Measurements from ENCODE around the gene INPP5A.
"Not testable (repeated sequence)": the region's sequence is repeated elsewhere in the genome, so short reads cannot be mapped to it uniquely, and the experiment has no call there.

The INPP5A gene

GRCh38 chr10:132738454-132739224 lies 201.1 kb downstream of the INPP5A start:
- no peaks in the 10 kb centered on the region for H3K9me3 ChIP-seq (ENCODE audit: control insufficient read depth, insufficient read depth, low read length)
- no peaks in the 10 kb centered on the region for H3K4me1 ChIP-seq (ENCODE audit: control insufficient read depth, insufficient read depth, low read length)
- no peak overlapping the region for H3K9ac ChIP-seq (ENCODE audit: low read depth, low read length)
- H3K36me3 ChIP-seq (ENCODE audit: control insufficient read depth, insufficient read depth, low read length): peaks cover 2% of the 10 kb centered on the region
- H3K27me3 ChIP-seq (ENCODE audit: control insufficient read depth, insufficient read depth, low read length): no peaks in the 10 kb centered on the region
- H3K4me3 ChIP-seq (ENCODE audit: low read depth, low read length): no peak overlapping the region

- Histone ChIP-seq H3K9me3 (ENCODE audit: control insufficient read depth, insufficient read depth, low read length) (no peaks in the 10 kb centered on the region), H3K27me3 (ENCODE audit: control insufficient read depth, insufficient read depth, low read length) (no peaks in the 10 kb centered on the region), H3K36me3 (ENCODE audit: control insufficient read depth, insufficient read depth, low read length) (peaks cover 2% of the 10 kb centered on the region), H3K4me3 (ENCODE audit: low read depth, low read length) (no peak overlapping the region), H3K4me1 (ENCODE audit: control insufficient read depth, insufficient read depth, low read length) (no peaks in the 10 kb centered on the region), H3K9ac (ENCODE audit: low read depth, low read length) (no peak overlapping the region)
These were observed 201.6 kb downstream of the INPP5A start for GRCh38 chr10:132739225-132739613.

GRCh38 chr10:132740588-132740987 lies 203.0 kb downstream of the INPP5A start:
- no peak overlapping the region for H3K4me3 ChIP-seq (ENCODE audit: low read depth, low read length)
- no peaks in the 10 kb centered on the region for H3K9me3 ChIP-seq (ENCODE audit: control insufficient read depth, insufficient read depth, low read length)
- no peaks in the 10 kb centered on the region for H3K27me3 ChIP-seq (ENCODE audit: control insufficient read depth, insufficient read depth, low read length)
- no peaks in the 10 kb centered on the region for H3K4me1 ChIP-seq (ENCODE audit: control insufficient read depth, insufficient read depth, low read length)
- H3K36me3 ChIP-seq (ENCODE audit: control insufficient read depth, insufficient read depth, low read length): peaks cover 2% of the 10 kb centered on the region
- no peak overlapping the region for H3K9ac ChIP-seq (ENCODE audit: low read depth, low read length)

GRCh38 chr10:132742167-132742836 lies 204.7 kb downstream of the INPP5A start:
- Histone ChIP-seq H3K27me3 (ENCODE audit: control insufficient read depth, insufficient read depth, low read length) (no peaks in the 10 kb centered on the region), H3K9ac (ENCODE audit: low read depth, low read length) (no peak overlapping the region), H3K9me3 (ENCODE audit: control insufficient read depth, insufficient read depth, low read length) (no peaks in the 10 kb centered on the region), H3K36me3 (ENCODE audit: control insufficient read depth, insufficient read depth, low read length) (no peaks in the 10 kb centered on the region), H3K4me3 (ENCODE audit: low read depth, low read length) (no peak overlapping the region), H3K4me1 (ENCODE audit: control insufficient read depth, insufficient read depth, low read length) (no peaks in the 10 kb centered on the region)

- Histone ChIP-seq H3K27me3 (ENCODE audit: control insufficient read depth, insufficient read depth, low read length) (no peaks in the 10 kb centered on the region), H3K4me3 (ENCODE audit: low read depth, low read length) (no peak overlapping the region), H3K4me1 (ENCODE audit: control insufficient read depth, insufficient read depth, low read length) (no peaks in the 10 kb centered on the region), H3K36me3 (ENCODE audit: control insufficient read depth, insufficient read depth, low read length) (no peaks in the 10 kb centered on the region), H3K9me3 (ENCODE audit: control insufficient read depth, insufficient read depth, low read length) (no peaks in the 10 kb centered on the region), H3K9ac (ENCODE audit: low read depth, low read length) (no peak overlapping the region)
These were observed 205.2 kb downstream of the INPP5A start for GRCh38 chr10:132742837-132743194.

GRCh38 chr10:132743196-132743924 lies 205.8 kb downstream of the INPP5A start:
- H3K27me3 ChIP-seq (ENCODE audit: control insufficient read depth, insufficient read depth, low read length); H3K4me1 ChIP-seq (ENCODE audit: control insufficient read depth, insufficient read depth, low read length): not testable (repeated sequence)

GRCh38 chr10:132743925-132744490 lies 206.4 kb downstream of the INPP5A start:
- H3K36me3 ChIP-seq (ENCODE audit: control insufficient read depth, insufficient read depth, low read length): no peaks in the 10 kb centered on the region
- H3K9ac ChIP-seq (ENCODE audit: low read depth, low read length): no peak overlapping the region
- no peaks in the 10 kb centered on the region for H3K4me1 ChIP-seq (ENCODE audit: control insufficient read depth, insufficient read depth, low read length)
- H3K4me3 ChIP-seq (ENCODE audit: low read depth, low read length): no peak overlapping the region
- no peaks in the 10 kb centered on the region for H3K27me3 ChIP-seq (ENCODE audit: control insufficient read depth, insufficient read depth, low read length)
- no peaks in the 10 kb centered on the region for H3K9me3 ChIP-seq (ENCODE audit: control insufficient read depth, insufficient read depth, low read length)

More at GRCh38 chr10:132743196-132743924, 205.8 kb downstream of the INPP5A start:
- not testable (repeated sequence) for H3K4me3 ChIP-seq (ENCODE audit: low read depth, low read length); H3K9ac ChIP-seq (ENCODE audit: low read depth, low read length); H3K36me3 ChIP-seq (ENCODE audit: control insufficient read depth, insufficient read depth, low read length); H3K9me3 ChIP-seq (ENCODE audit: control insufficient read depth, insufficient read depth, low read length)

GRCh38 chr10:132744839-132745238 lies 207.3 kb downstream of the INPP5A start:
- Histone ChIP-seq H3K9ac (ENCODE audit: low read depth, low read length) (no peak overlapping the region), H3K4me1 (ENCODE audit: control insufficient read depth, insufficient read depth, low read length) (no peaks in the 10 kb centered on the region), H3K4me3 (ENCODE audit: low read depth, low read length) (no peak overlapping the region), H3K36me3 (ENCODE audit: control insufficient read depth, insufficient read depth, low read length) (no peaks in the 10 kb centered on the region), H3K27me3 (ENCODE audit: control insufficient read depth, insufficient read depth, low read length) (no peaks in the 10 kb centered on the region), H3K9me3 (ENCODE audit: control insufficient read depth, insufficient read depth, low read length) (no peaks in the 10 kb centered on the region)

- no peak overlapping the region for H3K9ac ChIP-seq (ENCODE audit: low read depth, low read length)
- H3K4me3 ChIP-seq (ENCODE audit: low read depth, low read length): no peak overlapping the region
- no peaks in the 10 kb centered on the region for H3K4me1 ChIP-seq (ENCODE audit: control insufficient read depth, insufficient read depth, low read length)
- no peaks in the 10 kb centered on the region for H3K36me3 ChIP-seq (ENCODE audit: control insufficient read depth, insufficient read depth, low read length)
- no peaks in the 10 kb centered on the region for H3K27me3 ChIP-seq (ENCODE audit: control insufficient read depth, insufficient read depth, low read length)
- H3K9me3 ChIP-seq (ENCODE audit: control insufficient read depth, insufficient read depth, low read length): no peaks in the 10 kb centered on the region
These were observed 207.9 kb downstream of the INPP5A start for GRCh38 chr10:132745511-132745910.

GRCh38 chr10:132745971-132746370 lies 208.4 kb downstream of the INPP5A start:
- H3K36me3 ChIP-seq (ENCODE audit: control insufficient read depth, insufficient read depth, low read length): no peaks in the 10 kb centered on the region
- H3K9ac ChIP-seq (ENCODE audit: low read depth, low read length): no peak overlapping the region
- H3K27me3 ChIP-seq (ENCODE audit: control insufficient read depth, insufficient read depth, low read length): no peaks in the 10 kb centered on the region
- no peaks in the 10 kb centered on the region for H3K9me3 ChIP-seq (ENCODE audit: control insufficient read depth, insufficient read depth, low read length)
- no peak overlapping the region for H3K4me3 ChIP-seq (ENCODE audit: low read depth, low read length)
- no peaks in the 10 kb centered on the region for H3K4me1 ChIP-seq (ENCODE audit: control insufficient read depth, insufficient read depth, low read length)

GRCh38 chr10:132746386-132746785 lies 208.8 kb downstream of the INPP5A start:
- H3K4me3 ChIP-seq (ENCODE audit: low read depth, low read length): no peak overlapping the region
- no peak overlapping the region for H3K9ac ChIP-seq (ENCODE audit: low read depth, low read length)

More at GRCh38 chr10:132746386-132746785, 208.8 kb downstream of the INPP5A start:
- H3K4me1 ChIP-seq (ENCODE audit: control insufficient read depth, insufficient read depth, low read length): no peaks in the 10 kb centered on the region
- H3K9me3 ChIP-seq (ENCODE audit: control insufficient read depth, insufficient read depth, low read length): no peaks in the 10 kb centered on the region
- H3K36me3 ChIP-seq (ENCODE audit: control insufficient read depth, insufficient read depth, low read length): no peaks in the 10 kb centered on the region
- H3K27me3 ChIP-seq (ENCODE audit: control insufficient read depth, insufficient read depth, low read length): no peaks in the 10 kb centered on the region

Measured in iPS-15b (cell line).